Effector memory CD4-positive, alpha-beta T cell (primary cell): Measurements from ENCODE around the gene MBP.

ENCODE experiments used
- DNase-seq, 3 donors: peaks; one replicate each; pipeline ENCODE4 v3.0.0-alpha.2; 2020
- H3K27ac ChIP-seq: 2 replicates; pipeline ENCODE4 v1.7.0; 2013; ENCODE audit warnings: mild to moderate bottlenecking, low read length, moderate library complexity; ENCODE audit not compliant: insufficient read depth, poor library complexity, severe bottlenecking
- H3K27me3 ChIP-seq: replicated peaks from 2 replicates; pipeline ENCODE4 v1.7.0; 2013; ENCODE audit warnings: mild to moderate bottlenecking, low read length; ENCODE audit not compliant: insufficient read depth, control insufficient read depth, poor library complexity, severe bottlenecking
- H3K36me3 ChIP-seq: 2 replicates; pipeline ENCODE4 v1.7.0; 2013; ENCODE audit warnings: mild to moderate bottlenecking, low read length, moderate library complexity; ENCODE audit not compliant: control insufficient read depth, insufficient read depth
- H3K4me1 ChIP-seq: 2 replicates; pipeline ENCODE4 v1.7.0; 2013; ENCODE audit warnings: low read length, mild to moderate bottlenecking; ENCODE audit not compliant: control insufficient read depth, insufficient read depth, poor library complexity, severe bottlenecking
- H3K4me3 ChIP-seq: 2 replicates; pipeline ENCODE4 v1.7.0; 2013; ENCODE audit warnings: low read length, low read depth, mild to moderate bottlenecking; ENCODE audit not compliant: insufficient read depth, poor library complexity, severe bottlenecking
- H3K9me3 ChIP-seq: 2 replicates; pipeline ENCODE4 v1.7.0; 2013; ENCODE audit warnings: mild to moderate bottlenecking, low read length, moderate library complexity; ENCODE audit not compliant: control insufficient read depth

Gene MBP

DNA sequence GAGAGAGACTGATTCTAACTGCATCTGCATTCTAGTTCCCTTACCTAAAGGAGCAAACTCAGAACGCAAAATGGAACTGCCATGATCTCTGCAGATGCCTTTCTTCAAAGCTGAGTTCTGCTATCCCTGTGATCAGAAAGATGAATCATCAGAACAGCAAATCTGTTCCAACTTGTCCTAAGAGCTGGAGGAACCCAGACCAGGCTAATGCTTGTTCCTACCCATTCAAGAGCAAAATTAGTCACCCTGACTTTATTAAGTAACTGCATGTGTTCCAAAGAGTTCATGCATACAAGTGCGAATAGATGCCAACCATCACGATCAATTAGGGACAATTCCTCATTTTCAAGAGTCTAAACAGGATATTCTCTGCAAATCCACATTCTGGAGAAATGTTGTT lies 46.5 kb downstream of the MBP start:
- H3K4me3 ChIP-seq = no peak overlapping the region
- no peak for DNase-seq
- H3K27ac ChIP-seq = no peak overlapping the region
- H3K9me3 ChIP-seq = no peaks in the 10 kb centered on the region
- H3K36me3 ChIP-seq = peaks cover 14% of the 10 kb centered on the region
- H3K4me1 ChIP-seq = peaks cover 33% of the 10 kb centered on the region
- H3K27me3 ChIP-seq = no peaks in the 10 kb centered on the region

DNA sequence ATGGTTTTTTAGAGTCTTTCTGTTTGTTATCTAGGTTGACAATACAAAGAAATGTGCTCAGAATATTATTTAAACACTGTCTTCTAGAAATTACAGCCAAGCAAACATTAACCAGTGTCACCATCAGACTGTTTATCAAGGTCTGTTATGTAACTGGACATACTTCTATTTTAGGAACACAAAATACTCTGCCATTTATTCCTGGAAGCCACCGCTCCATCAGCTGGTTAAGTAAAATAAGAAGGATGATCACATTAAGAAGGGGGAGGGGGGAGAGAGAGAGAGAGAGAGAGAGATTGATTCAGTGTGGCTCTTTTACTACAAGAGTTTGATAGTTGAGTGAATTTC lies 47.9 kb downstream of the MBP start:
- Histone ChIP-seq H3K36me3 (peaks cover 10% of the 10 kb centered on the region), H3K4me1 (peaks cover 30% of the 10 kb centered on the region), H3K27ac (no peak overlapping the region), H3K9me3 (no peaks in the 10 kb centered on the region), H3K4me3 (no peak overlapping the region), H3K27me3 (no peaks in the 10 kb centered on the region)
- DNase-seq = no peak

DNA sequence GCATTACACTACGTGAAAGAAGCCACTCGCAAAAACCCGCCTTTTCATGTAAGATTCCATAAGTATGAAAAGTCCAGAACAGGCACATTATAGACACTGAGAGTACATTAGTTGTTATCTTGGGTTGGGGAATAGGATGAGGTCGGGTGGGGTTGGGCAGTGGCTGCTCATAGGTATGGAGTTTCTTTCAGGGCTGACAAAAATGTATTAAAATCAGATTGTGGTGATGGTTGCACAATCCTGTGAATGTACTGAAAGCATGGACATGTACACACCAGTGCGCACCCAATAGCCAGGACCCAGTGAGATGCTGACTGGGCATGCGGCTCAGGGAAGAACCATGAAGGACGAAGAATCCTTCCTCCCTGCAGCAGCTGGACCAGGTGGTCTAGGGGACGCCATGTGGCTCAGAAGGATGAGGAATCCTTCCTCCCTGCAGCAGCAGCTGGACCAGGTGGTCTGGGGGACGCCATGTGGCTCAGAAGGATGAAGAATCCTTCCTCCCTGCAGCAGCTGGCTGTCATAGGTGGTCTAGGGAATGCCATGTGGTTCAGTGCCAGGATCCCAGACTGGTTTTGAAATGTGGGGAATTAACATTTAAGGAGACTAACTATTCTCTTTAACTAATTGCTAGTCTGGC lies 50.1 kb downstream of the MBP start:
- Histone ChIP-seq H3K4me1 (peaks cover 30% of the 10 kb centered on the region), H3K4me3 (no peak overlapping the region)
- DNase-seq = no peak

DNA sequence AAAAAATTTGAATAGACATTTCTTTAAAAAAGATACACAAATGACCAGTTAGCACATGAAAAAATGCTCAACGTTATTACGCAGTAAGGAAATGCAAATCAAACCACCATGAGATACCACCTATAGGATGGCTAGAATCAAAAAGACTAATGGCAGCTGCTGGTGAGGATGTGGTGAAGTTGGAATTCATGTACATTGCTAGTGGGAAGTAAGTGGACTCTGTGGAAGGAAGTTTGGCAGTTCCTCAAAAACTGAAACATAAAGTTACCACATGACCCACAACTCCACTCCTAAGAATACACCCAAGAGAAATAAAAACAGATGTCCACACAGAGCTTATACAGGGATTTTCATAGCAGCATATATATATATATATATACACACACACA lies 51.2 kb downstream of the MBP start:
- no peak overlapping the region for H3K27ac ChIP-seq
- H3K36me3 ChIP-seq = no peaks in the 10 kb centered on the region
- no peak overlapping the region for H3K4me3 ChIP-seq
- H3K4me1 ChIP-seq = peaks cover 26% of the 10 kb centered on the region
- H3K27me3 ChIP-seq = no peaks in the 10 kb centered on the region
- no peaks in the 10 kb centered on the region for H3K9me3 ChIP-seq
- no peak for DNase-seq

More for the DNA sequence above, 50.1 kb downstream of the MBP start:
- Histone ChIP-seq H3K27ac (no peak overlapping the region), H3K36me3 (no peaks in the 10 kb centered on the region), H3K9me3 (no peaks in the 10 kb centered on the region), H3K27me3 (no peaks in the 10 kb centered on the region)

DNA sequence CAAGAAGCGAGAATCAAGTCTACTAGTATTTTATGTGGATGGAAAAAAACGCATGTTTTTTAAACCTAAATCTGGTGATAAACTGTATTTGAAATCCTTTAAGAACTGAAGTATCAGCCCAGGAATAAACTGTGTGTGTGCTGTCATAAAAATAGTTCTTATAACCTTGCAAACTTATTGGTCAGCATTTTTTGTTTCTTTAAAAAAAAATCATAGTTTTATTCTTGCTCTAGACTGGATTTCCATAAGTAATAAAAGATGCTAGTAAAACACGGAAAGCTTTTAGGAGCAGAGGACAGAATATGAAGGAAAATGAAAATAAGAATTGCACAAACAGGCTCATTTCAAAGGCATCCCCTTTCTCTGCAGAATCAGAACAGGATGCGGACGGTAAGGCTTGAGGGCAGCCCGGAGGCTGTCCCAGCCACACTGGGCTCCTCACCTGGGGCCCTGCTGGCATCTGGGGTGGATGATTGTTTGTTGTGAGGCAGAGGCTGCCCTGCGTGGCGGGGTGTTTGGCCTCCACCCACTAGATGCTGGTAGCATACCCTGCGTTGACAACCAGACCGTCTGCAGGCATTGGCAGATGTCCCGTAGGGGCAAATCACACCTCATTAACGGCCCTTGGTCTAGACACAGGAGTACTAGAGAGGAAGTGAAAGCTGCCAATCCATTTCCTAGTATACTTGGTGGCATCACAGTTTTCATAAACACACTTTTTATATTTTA lies 52.5 kb downstream of the MBP start:
- H3K9me3 ChIP-seq = no peaks in the 10 kb centered on the region
- no peak for DNase-seq
- peaks cover 29% of the 10 kb centered on the region for H3K4me1 ChIP-seq
- no peaks in the 10 kb centered on the region for H3K36me3 ChIP-seq
- no peak overlapping the region for H3K4me3 ChIP-seq
- H3K27ac ChIP-seq = no peak overlapping the region
- H3K27me3 ChIP-seq = no peaks in the 10 kb centered on the region

DNA sequence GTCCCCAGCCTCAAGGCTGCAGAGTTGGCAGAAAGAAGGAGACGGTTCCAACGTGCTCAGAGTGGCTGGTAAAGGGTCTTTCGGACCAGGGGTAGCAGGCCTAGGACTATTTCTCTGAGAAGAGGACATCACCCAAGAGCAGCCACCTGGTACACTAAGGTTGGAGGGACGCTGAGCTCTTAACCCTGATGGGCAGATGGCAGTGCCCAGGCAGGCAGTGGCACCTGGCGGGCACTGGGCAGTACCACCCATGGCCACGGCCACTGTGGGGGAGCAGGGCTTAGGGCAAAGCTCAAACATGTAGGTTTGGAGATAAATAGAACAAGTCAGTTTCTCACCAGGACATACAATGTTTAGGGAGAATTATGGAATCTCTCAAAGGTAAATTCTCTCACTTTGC lies 53.5 kb downstream of the MBP start:
- Histone ChIP-seq H3K27me3 (no peaks in the 10 kb centered on the region), H3K27ac (peak overlapping the region; percentile 28), H3K36me3 (no peaks in the 10 kb centered on the region), H3K4me3 (no peak overlapping the region), H3K9me3 (no peaks in the 10 kb centered on the region), H3K4me1 (peaks cover 34% of the 10 kb centered on the region)
- no peak for DNase-seq

DNA sequence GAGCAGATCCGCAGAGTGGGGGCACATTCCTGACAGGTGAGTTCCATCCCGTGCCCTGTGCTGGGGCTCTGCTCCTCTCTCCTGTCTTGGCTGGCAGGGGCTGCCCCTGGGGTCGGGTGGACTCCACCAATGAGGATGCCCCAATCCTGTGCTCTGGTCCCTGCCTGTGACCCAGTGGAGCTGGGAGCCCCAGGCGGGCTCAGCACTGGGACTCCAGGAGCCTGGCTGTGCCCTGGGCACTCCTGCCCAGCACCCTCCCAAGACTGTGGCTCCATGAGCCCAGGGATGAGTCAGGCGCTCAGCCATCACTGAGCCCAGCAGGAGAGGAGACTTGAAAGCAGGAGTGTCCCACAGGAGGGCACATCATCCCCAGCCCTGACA lies 53.9 kb downstream of the MBP start:
- peak overlapping the region; percentile 28 for H3K27ac ChIP-seq
- H3K9me3 ChIP-seq = no peaks in the 10 kb centered on the region
- H3K4me1 ChIP-seq = peaks cover 33% of the 10 kb centered on the region

DNA sequence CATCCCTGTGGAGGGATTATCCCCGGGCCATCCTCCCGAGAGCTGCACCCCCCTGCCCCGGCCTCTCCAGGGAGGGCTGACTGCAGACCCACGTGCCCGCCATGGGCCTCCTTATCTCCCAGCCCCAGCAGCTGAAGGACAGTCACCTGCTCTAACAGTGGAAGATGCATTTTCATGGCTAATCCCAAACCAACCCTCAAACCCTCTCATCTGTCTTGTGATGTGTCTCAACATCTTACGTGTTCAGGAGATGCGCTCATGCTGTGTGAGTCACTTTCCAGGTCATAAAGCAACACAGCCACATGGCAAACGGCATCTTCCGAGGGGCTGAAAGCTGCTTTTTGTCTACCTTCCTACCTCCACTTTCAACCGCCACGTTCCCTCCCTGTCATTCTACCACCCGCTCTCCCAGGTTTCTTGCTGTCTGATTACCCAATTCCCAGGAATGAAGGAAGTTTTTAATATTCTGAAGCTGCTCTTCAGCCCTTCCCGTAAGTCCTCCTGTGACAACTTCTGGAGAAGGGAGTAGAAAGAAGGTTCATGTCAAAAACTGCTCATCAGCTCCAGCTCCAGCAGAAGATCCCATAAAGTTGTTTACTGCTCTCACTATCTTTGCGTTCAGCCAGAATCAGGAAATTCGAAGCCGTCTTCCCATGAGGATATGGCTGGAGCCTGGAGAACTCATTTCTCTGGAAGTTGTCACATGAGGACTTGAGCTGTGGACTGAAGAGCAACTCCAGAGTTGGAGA lies 54.5 kb downstream of the MBP start:
- Histone ChIP-seq H3K27ac (peak overlapping the region; percentile 28), H3K9me3 (no peaks in the 10 kb centered on the region), H3K36me3 (no peaks in the 10 kb centered on the region), H3K27me3 (no peaks in the 10 kb centered on the region), H3K4me3 (no peak overlapping the region), H3K4me1 (peaks cover 38% of the 10 kb centered on the region)
- DNase-seq = no peak

More for the DNA sequence above, 53.9 kb downstream of the MBP start:
- no peaks in the 10 kb centered on the region for H3K36me3 ChIP-seq
- H3K4me3 ChIP-seq = no peak overlapping the region
- H3K27me3 ChIP-seq = no peaks in the 10 kb centered on the region
- DNase-seq = no peak

DNA sequence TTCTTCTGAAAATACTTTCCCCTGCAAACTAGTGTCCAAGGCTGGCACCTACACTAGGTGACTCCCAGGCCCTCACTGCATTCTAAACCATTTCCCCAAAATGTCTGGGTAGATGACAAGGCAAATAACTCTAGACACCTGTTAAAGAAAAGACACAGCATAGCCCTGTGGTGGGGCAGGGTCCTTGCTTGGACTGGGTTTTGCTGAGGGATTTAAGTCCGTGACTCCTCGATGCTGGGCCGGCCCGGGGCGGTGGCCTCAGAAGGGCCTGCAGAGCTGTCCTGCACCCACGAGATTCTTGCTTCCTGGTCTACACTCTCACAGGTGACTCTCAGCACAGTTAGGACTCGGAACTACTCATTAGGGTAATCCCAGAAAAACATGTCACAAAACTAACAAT lies 55.2 kb downstream of the MBP start:
- H3K36me3 ChIP-seq = no peaks in the 10 kb centered on the region
- H3K27me3 ChIP-seq = no peaks in the 10 kb centered on the region
- DNase-seq = no peak
- H3K4me1 ChIP-seq = peaks cover 39% of the 10 kb centered on the region
- H3K27ac ChIP-seq = no peak overlapping the region
- H3K9me3 ChIP-seq = no peaks in the 10 kb centered on the region
- H3K4me3 ChIP-seq = no peak overlapping the region

DNA sequence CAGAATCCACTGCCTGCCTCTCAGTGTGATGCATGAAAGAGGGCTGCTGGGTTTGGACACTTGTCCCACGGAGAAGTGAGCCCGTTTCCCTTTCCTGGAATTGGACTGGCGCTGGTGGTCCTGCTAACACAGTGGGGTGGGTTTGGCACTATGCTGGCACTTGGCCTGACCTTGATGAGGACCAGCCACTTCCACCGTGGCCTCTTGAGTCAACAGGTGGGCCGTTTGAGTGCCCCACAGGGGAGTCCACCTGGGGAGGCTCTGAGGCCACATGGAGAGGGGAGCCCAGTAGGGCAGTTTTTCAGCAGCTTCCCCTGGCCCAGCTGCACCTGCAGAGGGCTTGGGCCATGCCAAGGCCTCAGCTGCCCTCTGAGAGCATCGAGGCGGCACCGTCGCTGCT lies 56.5 kb downstream of the MBP start:
- no peaks in the 10 kb centered on the region for H3K36me3 ChIP-seq
- peak overlapping the region; percentile 18 for H3K27ac ChIP-seq
- no peaks in the 10 kb centered on the region for H3K9me3 ChIP-seq
- no peaks in the 10 kb centered on the region for H3K27me3 ChIP-seq
- H3K4me1 ChIP-seq = peaks cover 43% of the 10 kb centered on the region
- no peak for DNase-seq
- no peak overlapping the region for H3K4me3 ChIP-seq
